ENCODE measurements around the gene MCRIP2.

MCRIP2 gene

DNA sequence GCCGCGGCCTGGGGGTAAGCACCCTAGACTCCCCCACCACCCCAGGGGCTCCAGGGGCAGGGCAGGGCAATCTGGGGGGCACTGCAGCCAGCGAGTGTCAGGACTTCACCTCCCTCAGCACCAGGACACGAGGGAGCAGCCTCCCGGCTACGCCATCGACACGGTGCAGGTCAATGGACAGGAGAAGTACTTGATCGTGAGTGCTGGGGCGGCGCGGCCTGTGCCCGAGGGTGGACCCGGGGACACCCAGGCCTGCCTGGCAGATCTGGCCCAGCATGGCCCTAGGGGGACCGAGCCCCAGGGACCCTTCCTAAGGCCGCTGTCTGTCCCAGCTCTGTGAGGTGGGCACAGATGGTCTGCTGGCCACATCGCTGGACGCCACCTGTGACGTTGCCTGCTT is 30.7 kb downstream of the MCRIP2 start:
- DNase-seq = no peak

- no peak for DNase-seq
Measured at GRCh38 chr16:672851-673250, 31.2 kb downstream of the MCRIP2 start.

GRCh38 chr16:673399-673991 is 31.9 kb downstream of the MCRIP2 start:
- DNase-seq = no peak

GRCh38 chr16:674214-674881 is 32.7 kb downstream of the MCRIP2 start:
- DNase-seq = no peak

- DNase-seq = peak; percentile 53
Measured at GRCh38 chr16:674968-675883, 33.6 kb downstream of the MCRIP2 start, which contains the start of gene RHBDL1. RHBDL1 (plus strand) TSS chr16:675671; CDS start chr16:675791, 120 bp downstream.

DNA sequence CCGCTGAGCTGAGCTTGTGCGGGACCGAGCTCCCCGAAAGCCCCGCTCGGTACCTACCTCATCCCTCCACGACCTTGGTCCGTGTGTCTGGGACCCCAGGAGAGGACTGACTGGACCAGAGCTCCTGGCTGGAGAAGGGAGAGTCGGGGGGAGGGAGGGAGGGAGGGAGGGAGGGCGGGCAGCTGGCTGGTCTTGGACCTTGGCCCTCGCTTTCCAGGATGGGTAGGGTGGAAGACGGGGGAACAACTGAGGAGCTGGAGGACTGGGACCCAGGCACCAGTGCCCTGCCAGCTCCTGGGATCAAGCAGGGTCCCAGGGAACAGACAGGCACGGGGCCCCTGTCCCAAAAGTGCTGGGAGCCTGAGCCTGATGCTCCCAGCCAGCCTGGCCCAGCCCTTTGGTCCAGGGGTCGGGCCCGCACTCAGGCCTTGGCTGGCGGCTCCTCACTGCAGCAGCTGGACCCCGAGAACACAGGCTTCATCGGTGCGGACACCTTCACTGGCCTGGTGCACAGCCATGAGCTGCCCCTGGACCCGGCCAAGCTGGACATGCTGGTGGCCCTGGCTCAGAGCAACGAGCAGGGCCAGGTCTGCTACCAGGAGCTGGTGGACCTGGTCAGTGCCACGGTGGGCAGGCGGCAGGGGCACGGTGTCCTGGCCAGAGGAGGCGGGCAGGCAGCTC is 34.4 kb downstream of the MCRIP2 start:
- no peak for DNase-seq

DNA sequence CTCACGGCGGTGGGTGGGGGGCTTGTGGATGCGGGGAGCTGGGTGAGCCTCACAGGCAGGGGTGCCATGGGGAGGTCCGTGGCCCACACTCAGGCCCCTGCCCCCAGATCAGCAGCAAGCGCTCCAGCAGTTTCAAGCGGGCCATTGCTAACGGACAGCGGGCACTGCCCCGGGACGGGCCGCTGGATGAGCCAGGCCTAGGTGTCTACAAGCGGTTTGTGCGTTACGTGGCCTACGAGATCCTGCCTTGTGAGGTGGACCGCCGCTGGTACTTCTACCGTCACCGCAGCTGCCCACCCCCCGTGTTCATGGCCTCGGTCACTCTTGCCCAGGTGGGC is 34.9 kb downstream of the MCRIP2 start:
- DNase-seq = no peak

GRCh38 chr16:676913-677312 is 35.3 kb downstream of the MCRIP2 start:
- no peak for DNase-seq

- DNase-seq = no peak
Measured at GRCh38 chr16:677316-678190, 35.9 kb downstream of the MCRIP2 start.

- no peak for DNase-seq
Measured at GRCh38 chr16:678209-678857, 36.7 kb downstream of the MCRIP2 start.

GRCh38 chr16:678858-679813 is 37.5 kb downstream of the MCRIP2 start:
- DNase-seq = peak; percentile 69

GRCh38 chr16:679814-680624 is 38.4 kb downstream of the MCRIP2 start, which contains the start of gene STUB1:
STUB1 (plus strand) TSS chr16:680410; CDS start chr16:680526, 116 bp downstream.
- peak; percentile 89 for DNase-seq

DNA sequence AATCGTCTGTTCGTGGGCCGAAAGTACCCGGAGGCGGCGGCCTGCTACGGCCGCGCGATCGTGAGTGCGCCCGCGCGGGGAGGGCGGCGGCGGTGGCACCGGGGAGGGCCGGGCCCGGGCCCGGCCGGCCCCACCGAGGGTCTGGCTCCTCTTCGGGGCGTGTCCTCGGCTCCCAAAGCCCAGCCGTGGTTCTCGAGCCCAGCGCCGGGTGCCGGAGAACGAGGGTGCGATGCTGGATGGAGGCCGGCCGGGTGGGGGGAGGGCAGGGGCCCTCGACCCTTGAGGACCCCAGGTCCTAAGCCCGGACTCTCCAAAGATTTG is 39.0 kb downstream of the MCRIP2 start:
- DNase-seq = no peak

DNA sequence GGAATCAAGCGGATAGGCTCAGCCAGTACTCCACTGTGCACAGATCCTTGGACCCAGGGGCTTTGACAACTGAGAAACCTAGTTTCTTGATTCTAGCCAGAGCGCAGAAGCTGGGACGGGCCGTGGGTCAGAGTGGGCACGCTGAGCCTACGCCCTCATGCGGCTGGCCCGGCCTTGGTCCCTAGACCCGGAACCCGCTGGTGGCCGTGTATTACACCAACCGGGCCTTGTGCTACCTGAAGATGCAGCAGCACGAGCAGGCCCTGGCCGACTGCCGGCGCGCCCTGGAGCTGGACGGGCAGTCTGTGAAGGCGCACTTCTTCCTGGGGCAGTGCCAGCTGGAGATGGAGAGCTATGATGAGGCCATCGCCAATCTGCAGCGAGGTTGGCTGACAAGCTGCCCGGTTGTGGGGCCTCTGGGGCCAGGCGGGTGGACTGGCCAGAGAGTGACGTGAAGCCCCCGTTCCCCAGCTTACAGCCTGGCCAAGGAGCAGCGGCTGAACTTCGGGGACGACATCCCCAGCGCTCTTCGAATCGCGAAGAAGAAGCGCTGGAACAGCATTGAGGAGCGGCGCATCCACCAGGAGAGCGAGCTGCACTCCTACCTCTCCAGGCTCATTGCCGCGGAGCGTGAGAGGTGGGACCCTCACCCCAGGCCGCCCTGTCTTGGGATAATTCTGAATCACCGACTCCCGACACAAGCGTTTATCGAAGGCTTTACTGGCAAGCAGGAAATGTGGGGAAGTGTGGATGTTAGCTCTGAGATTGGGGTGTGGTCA is 39.5 kb downstream of the MCRIP2 start:
- DNase-seq = peak; percentile 14

GRCh38 chr16:681746-682427 is 40.3 kb downstream of the MCRIP2 start:
- DNase-seq = no peak

DNA sequence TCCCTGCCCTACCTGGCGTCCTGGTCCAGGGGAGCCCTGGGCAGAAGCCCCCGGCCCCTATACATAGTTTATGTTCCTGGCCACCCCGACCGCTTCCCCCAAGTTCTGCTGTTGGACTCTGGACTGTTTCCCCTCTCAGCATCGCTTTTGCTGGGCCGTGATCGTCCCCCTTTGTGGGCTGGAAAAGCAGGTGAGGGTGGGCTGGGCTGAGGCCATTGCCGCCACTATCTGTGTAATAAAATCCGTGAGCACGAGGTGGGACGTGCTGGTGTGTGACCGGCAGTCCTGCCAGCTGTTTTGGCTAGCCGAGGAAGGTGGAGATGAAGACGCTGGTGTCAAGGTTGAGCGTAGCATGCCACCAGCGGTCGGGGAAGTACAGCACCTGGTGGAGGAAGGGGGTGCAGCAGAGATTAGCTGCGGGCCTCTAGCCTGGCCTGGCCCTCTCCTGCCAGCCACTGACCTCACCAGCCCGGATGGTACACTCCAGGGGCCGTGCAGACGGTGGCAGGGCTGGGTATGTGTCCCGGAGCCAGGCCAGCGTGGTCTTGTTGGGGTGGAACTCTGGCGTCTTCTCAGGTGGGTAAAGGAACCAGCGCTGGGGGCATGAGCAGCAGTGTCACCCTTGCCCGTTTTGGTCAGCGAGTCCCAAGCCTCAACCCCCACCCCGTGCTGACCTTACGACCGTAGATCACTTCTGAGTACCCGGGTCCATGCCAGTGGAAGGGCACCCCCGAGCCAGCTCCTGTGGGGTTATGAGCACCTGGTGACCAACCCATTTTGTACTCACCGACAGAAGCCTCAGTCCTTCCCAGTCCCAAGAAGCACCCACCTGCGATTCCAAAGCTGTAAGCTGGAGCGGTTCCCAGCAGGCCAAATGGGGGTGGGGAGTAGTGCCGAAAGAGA is 41.1 kb downstream of the MCRIP2 start:
- no peak for DNase-seq

Measured in fibroblast of skin of scalp (primary cell).